Chondrocyte (in vitro differentiated cells): ENCODE data around the gene RFX4. TPM values are rescaled to one million over a fixed set of nuclear protein-coding genes. Genes with fewer than 3 reads are reported as not detected.

Experiments
- DNase-seq: peaks from one replicate; pipeline ENCODE4 v3.0.0; 2021; ENCODE audit warnings: mixed read lengths, low spot score
- H3K27ac Mint-ChIP-seq: one replicate; pipeline ENCODE4 v1.8.0; 2021; ENCODE audit warnings: mild to moderate bottlenecking, moderate library complexity, mixed read lengths; ENCODE audit not compliant: unreplicated experiment
- H3K27me3 Mint-ChIP-seq: 2 replicates; pipeline ENCODE4 v1.8.0; 2021; ENCODE audit warnings: low read depth, mixed read lengths
- H3K36me3 Mint-ChIP-seq: 2 replicates; pipeline ENCODE4 v1.8.0; 2021; ENCODE audit warnings: low read depth, mixed read lengths
- H3K4me1 Mint-ChIP-seq: 2 replicates; pipeline ENCODE4 v1.8.0; 2021; ENCODE audit warnings: low read depth, mild to moderate bottlenecking, mixed read lengths
- H3K4me3 Mint-ChIP-seq: one replicate; pipeline ENCODE4 v1.8.0; 2021; ENCODE audit warnings: mild to moderate bottlenecking, moderate library complexity, mixed read lengths; ENCODE audit not compliant: unreplicated experiment
- H3K9me3 Mint-ChIP-seq: 2 replicates; pipeline ENCODE4 v1.8.0; 2021; ENCODE audit warnings: low read depth, mixed read lengths
- total RNA-seq: library from RNA; stranded (reverse); gene quantifications from 3 replicates; pipeline ENCODE4 v1.2.1, GENCODE V29; 2021
- TF ChIP-seq, protein P1 (sequence below): fragments of 200-600 bp; sonication (generic); IDR thresholded peaks from 2 replicates; pipeline ENCODE4 v1.5.0; 2021; ENCODE audit warnings: antibody characterized with exemption, mild to moderate bottlenecking, moderate library complexity

Gene RFX4
- total RNA-seq, 1 donor from 2014 or later: not detected

DNA sequence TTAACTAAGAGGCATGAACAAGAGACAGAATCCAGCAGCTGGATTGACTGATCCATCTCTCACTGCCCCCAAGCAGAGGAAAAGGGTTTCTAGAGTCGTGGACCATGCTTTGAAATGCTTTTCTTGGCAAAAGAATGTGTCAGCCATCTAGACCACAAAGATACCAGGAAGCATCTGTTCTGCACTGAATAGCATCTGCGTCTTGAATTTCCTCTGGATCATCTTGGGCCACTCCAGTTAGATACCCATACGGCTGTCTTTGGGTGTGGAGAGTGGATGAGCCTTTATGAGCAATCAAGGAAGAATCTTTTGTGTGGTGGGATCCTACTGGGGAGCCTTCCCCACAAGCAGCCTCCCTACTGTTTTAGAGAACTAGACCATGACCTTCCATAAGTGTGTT, 16.0 kb upstream of the RFX4 start:
- DNase-seq: no peak
- Mint-ChIP-seq H3K9me3 (peaks cover 4% of the 10 kb centered on the region), H3K27me3 (peaks cover 45% of the 10 kb centered on the region), H3K36me3 (peaks cover 2% of the 10 kb centered on the region), H3K4me3 (no peak overlapping the region), H3K4me1 (no peaks in the 10 kb centered on the region), H3K27ac (no peak overlapping the region)
- TF ChIP-seq, protein P1, sequence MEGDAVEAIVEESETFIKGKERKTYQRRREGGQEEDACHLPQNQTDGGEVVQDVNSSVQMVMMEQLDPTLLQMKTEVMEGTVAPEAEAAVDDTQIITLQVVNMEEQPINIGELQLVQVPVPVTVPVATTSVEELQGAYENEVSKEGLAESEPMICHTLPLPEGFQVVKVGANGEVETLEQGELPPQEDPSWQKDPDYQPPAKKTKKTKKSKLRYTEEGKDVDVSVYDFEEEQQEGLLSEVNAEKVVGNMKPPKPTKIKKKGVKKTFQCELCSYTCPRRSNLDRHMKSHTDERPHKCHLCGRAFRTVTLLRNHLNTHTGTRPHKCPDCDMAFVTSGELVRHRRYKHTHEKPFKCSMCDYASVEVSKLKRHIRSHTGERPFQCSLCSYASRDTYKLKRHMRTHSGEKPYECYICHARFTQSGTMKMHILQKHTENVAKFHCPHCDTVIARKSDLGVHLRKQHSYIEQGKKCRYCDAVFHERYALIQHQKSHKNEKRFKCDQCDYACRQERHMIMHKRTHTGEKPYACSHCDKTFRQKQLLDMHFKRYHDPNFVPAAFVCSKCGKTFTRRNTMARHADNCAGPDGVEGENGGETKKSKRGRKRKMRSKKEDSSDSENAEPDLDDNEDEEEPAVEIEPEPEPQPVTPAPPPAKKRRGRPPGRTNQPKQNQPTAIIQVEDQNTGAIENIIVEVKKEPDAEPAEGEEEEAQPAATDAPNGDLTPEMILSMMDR: no peak

DNA sequence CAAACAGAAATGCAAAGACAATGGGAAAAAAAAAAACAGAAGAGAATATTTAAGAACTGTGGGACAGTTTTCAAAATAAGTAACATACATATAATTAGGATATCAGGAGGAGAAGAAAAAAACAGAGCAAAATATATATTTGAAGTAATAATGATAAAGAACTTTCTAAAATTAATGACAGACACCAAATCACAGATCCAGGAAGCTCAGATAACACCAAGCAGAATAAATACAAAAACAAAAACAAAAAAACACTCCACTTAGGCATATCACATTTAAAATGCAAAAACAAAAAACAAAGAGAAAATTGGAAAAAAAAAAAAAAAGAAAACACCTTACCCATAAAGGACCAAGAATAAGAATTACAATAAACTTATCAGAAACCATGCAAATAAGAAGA, 9.6 kb upstream of the RFX4 start:
- no peak overlapping the region for H3K27ac Mint-ChIP-seq
- DNase-seq: no peak
- H3K36me3 Mint-ChIP-seq: peaks cover 2% of the 10 kb centered on the region
- no peaks in the 10 kb centered on the region for H3K4me1 Mint-ChIP-seq
- no peak overlapping the region for H3K4me3 Mint-ChIP-seq
- peaks cover 6% of the 10 kb centered on the region for H3K9me3 Mint-ChIP-seq
- TF ChIP-seq, protein P1: no peak
- H3K27me3 Mint-ChIP-seq: peaks cover 50% of the 10 kb centered on the region

DNA sequence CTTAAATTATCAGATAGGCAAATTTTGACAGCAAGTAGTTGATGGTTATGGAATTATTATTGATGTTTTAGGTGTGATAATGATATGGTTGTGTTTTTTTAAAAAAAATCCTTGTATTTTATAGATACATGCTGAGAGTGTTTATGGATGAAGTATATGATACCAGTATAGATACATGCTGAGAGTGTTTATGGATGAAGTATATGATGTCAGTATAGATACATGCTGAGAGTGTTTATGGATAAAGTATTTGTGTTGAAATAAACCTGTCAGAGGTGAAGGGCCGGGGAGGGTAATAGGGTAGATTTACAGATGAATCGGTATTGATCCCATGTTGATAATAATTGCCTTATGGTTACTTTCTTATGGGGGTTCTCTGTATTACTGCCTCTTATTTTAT, 6.0 kb upstream of the RFX4 start:
- TF ChIP-seq, protein P1: no peak
- H3K4me3 Mint-ChIP-seq: no peak overlapping the region
- H3K4me1 Mint-ChIP-seq: peaks cover under 1% of the 10 kb centered on the region
- H3K27ac Mint-ChIP-seq: no peak overlapping the region
- H3K9me3 Mint-ChIP-seq: peaks cover 3% of the 10 kb centered on the region
- H3K36me3 Mint-ChIP-seq: no peaks in the 10 kb centered on the region
- peaks cover 63% of the 10 kb centered on the region for H3K27me3 Mint-ChIP-seq
- no peak for DNase-seq

DNA sequence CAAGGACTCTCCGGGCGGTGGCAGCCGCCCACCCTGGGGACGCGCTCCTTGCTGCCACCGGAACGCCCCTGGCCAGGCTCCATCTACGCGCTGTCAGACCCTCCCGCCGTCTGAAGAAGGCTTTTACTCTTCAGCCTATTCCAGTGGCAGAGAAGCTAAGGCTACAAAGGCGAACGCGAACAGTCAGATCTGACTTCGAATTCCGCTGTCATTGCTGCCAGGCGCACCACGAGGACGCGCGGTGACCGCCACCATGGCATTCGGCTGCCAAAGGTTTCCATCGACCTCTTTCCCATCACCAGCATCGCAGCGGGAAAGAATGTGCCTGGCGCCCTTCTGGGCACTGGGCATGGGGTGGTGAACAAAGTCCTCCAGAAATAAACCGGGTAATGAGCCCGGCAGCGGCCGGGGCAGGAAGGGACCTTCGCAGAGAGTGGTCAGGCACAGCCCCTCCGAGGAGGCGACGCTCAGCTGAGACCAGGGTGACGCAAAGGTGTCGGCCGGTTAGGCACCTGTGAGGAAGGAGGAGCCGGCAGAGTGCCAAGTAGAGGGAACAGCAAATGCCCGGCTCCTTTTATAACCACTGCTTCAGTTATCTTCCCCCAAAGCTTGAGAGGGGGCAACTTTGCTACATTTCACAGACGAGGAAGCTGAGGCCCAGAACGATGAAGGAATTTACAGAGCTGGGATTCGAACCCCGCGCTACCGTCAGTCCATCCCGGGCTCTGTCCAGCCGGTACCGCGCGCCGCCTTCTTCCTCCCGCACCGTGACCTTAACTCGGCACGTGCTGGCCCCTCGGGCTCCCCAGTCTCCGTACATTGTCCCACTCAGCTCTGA, 1.9 kb upstream of the RFX4 start:
- H3K27me3 Mint-ChIP-seq: peaks cover 81% of the 10 kb centered on the region

DNA sequence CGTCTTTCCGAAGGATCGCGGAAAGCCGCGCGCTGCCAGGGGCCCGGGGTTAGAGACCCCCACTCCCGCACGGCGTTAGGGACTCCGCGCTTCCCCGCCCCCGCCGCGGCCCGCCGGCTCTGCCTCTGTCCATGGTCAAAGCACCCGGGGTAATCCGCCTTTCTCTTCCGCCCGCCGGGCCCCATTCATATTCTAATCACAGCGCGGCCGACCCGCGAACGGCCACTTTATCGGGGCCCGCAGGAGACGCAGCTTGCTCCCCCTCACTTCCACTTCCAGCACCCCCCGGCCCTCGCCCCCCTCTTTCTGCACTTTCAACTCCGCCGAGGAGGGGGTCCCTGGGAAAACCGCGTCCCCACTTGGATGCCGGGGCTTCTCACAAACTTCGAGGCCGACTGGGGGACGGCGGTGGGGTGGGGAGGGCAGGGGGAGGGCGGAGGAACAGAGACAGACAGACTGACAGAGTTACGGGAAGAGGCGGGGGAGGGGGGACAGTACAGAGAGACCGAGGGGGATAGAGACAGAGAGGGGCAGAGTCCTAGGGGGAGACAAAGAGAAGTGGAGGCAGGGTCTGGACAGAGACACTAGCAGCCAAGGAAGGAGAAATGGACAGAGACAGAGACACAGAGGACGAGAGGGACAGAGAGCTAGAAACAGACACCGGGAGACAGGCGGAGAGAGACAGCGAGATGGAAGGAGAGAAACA, 1.1 kb upstream of the RFX4 start:
- peaks cover 41% of the 10 kb centered on the region for H3K4me1 Mint-ChIP-seq
- no peak overlapping the region for H3K27ac Mint-ChIP-seq

More for the DNA sequence above, 1.9 kb upstream of the RFX4 start:
- Mint-ChIP-seq H3K27ac (no peak overlapping the region), H3K9me3 (no peaks in the 10 kb centered on the region), H3K36me3 (no peaks in the 10 kb centered on the region), H3K4me3 (no peak overlapping the region), H3K4me1 (peaks cover 34% of the 10 kb centered on the region)
- DNase-seq: no peak
- TF ChIP-seq, protein P1: no peak

More for the DNA sequence above, 1.1 kb upstream of the RFX4 start:
- TF ChIP-seq, protein P1: no peak
- Mint-ChIP-seq H3K4me3 (peak overlapping the region; percentile 47), H3K27me3 (peaks cover 81% of the 10 kb centered on the region), H3K9me3 (no peaks in the 10 kb centered on the region), H3K36me3 (no peaks in the 10 kb centered on the region)
- DNase-seq: peak; percentile 92
